Effector CD4-positive, alpha-beta T cell (primary cell): ENCODE results near the gene CTCF.

Source experiments
- DNase-seq: peaks from one replicate; pipeline ENCODE4 v3.0.0-alpha.2; 2020

CTCF gene

DNA sequence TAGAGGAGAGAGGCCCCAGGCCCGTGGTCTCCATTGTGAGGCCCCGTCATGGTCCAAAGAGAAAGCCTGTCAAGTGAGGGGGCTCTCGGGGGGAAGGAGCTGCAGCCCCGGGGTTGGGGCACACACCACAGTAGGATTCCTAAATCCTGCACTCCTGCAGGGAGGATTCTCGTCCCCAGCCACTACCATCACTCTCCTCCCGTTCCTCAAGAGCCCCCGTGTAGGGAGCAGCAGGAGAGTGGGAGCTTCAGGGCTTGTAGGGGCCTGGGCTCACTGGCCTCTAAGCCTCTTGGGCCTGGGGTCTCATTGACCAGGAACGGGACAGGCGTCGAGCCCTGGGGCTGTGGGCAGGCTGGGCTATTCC lies 105.1 kb downstream of the CTCF start:
- DNase-seq = no peak

DNA sequence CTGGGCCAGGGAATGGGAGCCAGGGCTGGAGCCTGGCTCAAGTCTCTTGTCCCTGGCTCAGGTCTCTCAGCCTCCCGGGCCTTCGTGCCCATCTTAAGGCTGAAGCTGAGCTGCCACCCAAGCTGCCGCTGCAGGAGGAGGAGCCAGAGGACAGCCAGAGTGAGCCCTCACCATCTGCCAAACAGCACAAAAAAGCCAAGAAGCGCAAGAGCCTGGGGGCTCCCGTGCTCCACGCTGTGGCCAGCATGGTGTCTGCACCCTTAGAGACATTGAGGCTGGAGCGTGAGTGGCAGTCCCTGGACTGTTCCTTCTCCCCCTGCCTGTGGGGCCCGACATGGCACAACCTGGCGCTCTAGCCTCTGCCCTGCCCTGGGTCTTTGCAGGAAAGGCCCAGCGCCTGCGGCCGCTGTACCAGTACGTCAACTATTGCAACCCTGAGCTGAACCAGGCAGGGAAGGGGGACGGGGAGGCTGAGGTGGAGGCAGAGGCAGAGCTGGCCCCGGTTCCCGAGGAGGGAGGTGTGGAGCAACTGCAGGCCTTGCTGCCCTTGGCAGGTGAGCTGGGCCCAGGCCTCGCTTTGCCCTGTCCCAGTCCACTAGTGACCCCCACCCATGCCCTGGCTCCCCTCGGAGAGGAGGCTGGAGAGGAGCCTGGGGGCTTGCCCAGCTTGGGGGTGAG lies 105.6 kb downstream of the CTCF start:
- peak; percentile 76 for DNase-seq

DNA sequence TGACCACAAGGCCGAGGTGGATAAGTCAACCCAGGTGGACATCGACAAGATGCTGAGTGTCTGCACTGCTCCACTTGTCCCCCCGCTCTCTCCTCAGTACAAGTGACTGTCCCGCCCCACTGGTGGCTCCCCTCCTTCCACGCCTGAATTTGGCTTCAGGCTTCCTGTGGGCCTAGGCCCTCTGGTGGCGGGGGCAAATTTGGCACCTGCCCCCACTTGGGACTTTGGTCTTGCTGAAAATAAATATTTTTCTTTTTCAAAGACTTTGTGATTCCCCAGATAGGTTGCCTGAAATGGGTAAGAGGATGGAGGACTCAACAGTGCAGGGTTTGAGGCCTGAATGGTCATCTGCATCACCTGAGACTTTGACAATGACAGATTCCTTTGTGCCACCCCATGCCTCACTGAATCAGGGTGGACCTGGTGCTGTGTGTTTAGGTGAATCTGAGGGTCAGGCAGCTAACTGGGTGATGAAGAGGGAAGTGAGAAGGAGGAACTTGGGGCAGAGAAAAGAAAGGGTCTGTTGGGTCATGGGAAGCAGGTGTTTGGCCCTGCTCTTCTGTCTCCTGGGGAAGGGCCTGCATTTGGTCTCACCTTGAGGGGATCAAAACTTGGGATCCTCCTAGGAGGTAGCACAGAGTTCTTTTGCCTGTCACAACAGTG lies 106.3 kb downstream of the CTCF start:
- DNase-seq = no peak

DNA sequence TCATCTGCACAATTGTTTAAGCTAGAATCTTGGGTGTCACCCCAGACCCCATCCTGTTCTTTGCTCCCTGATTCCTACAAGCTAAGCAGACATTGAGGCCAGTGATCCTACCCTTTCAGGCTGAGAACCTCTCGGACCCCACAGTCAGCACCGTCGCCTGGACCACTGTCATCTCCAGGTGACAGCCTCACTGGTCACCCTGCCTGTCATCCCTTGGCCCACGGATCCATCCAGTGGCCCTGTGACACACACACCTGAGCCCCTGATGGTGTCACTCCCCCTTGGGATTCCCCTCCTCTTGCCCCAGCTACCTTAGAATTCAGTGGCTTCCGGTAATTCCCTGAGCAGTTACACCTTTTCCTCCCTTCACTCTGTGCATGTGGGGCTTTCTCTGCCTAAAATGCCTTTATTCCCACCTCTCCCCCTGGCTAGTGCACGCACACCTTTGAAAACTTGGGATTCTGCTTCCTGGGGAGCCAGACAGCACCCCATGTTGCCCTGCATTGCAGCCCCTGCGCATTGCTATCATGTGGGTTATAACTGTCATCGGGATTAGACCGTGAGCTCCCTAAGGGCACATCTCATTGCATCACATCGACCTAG lies 107.3 kb downstream of the CTCF start:
- DNase-seq = no peak

DNA sequence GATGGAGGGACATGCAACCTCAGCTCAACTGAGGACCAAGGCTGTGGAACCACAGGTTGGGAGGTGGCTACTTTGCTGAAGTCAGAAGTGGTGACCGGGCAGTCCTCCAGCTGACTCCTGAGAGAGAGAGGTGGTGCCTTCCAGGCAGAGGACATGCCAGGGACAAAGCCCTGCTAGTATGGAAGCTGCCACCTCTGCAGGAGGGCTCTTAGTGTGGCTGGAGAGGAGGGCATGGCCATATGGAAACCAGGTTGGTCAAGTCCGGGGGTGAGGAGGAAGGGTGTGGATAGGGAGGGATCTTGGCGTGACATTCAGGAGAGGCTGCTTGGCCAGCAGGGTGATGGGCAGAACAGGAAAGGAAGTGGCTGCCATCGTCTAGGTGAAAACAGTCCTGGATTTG lies 110.0 kb downstream of the CTCF start:
- DNase-seq = no peak

DNA sequence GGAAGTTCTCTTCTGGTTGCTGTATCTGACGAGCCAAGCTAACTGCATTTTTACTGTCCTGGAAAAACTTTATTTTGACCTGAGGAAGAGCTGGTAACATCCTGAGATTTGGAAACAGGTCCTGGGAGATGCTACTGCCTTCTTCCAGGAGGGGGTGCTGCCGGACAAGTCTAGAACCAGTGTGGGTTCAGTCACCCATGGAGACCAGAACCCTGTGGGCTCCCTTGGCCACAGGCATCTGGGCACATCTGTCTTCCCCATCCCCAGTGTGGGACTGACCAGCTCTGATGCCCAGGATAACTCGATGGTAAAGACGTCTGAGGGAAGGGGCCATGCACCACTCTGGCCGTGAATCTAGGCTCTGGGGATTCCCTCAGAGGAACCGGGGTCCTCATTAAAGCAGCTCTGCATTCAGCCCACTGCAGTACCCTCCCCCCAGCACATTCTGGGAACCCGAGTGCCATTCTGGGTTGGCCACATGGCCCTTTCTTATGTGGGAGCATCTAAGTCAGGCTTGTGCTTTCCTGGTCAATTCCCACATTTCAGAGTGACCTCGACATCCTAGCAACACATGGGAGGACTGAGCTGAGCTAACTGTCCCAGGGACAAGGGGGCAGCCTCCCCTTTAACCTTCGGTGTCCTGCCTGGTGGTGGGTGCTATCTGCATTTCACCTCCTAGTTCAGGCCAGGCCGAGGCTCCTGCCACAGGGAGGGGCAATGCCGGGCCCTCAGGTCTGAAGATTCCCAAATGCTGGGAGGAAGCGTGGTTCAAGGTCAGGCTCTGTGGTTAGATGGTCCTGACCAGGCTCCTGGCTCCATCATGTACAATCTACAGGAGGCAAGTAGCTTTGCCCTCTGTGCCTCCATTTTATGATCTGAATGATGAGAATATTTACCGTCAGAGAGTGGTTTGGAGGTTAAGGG lies 110.7 kb downstream of the CTCF start:
- peak; percentile 42 for DNase-seq

DNA sequence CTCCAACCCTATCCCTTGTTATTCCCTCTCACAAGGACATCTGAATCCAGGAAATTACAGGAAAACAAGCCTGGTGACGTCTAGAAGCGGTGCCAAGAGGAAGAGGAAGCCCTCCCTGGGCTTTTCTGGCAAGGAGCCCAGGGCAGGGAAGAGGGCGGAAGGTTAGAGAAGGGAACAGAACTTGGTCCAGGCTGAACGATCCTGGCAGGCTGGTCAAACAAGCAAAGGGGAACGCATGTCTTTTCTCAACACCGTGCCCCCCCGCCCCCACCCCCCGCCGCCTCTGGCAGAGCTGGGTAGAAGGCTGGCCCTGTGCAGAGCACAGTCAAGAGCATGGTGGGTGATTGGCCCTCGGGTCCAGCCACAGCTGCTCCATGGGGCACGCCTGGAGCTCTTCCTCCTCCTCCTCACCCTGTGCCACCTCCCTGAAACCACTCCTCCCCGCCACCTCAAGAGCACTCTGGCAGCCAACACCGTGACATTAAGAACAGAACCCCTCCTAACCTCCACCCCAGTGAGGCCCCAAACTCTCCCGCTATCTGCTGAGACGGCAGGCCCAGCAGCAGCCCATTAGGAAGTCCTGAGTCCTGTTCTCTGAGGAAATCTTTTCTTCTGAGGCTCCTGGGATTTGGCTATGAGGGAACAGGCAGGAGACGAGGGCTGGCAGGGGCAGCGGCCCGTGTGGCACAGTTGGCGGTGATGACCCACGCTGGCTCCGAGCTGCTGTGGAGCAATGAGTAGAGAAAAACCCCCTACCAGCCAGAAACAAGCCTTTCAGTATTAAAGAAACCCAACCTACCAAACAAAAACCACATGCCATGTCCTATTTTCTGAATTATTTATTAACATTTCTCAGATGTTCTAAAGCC lies 111.6 kb downstream of the CTCF start:
- no peak for DNase-seq

DNA sequence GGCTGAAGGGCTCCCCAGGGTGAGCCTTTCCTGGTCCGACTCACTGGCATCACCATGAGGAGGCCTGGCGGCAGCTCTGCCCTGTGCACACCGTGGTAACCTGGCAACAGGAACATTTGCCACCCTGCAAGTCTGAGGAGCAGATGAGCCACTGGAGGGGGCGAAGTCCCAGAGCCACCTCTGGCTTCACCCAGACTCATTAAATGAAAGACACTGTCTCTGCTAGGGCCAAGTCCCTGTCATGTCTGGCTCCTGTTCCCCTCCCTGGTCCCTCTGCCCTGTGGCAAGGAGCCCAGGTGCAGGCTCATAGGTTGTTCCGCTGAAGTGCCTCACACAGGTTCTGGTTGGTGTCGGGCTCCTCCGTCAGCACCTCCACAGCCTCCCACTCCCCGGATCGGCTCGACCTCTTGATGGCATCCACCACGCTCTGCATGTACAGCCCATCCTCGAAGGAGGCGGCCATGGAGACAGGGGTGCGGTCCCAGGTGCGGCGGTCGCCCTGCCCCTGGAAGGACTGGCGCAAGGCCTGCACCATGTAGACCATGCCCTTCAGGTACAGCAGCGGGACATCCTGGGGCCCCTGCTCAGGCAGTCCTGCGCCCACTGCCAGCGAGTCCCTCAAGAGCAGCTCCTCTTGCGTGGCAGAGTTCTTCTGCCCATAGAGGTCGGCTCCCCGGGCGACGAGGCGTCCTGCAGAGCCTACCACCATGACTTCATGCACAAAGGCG lies 112.7 kb downstream of the CTCF start:
- no peak for DNase-seq

DNA sequence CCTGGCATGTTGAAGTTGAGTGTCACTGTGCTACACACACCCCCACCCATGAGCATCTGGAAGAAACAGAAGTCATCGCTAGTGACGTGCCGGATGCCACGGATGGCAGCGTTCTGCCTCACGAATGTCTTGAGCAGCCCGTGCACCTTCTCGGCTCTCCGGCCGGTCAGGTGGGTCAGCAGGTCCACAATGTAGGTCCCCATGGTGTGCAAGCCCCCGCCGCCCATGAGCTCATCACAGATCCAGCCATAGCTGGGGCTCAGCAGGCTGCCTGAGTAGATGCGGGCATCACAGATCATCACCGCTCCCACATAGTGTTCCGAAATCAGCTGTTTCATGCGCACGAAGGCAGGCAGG lies 113.2 kb downstream of the CTCF start:
- no peak for DNase-seq

DNA sequence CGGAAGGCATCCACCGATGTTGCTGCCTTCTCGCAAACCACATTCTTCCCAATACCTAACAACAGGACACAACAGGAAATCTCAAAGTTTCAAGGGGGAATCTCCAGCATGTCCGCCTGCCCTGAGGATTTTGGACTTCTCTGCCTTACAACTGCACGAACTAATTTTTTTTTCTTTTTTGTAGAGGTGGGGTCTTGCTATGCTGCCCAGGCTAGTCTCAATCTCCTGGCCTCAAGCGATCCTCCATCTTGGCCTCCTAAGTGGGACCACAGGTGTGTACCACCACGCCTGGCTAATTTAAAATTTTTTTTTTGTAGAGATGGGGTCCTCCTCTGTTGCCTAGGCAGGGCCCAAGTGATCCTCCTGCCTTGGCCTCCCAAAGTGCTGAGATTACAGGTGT lies 113.7 kb downstream of the CTCF start:
- DNase-seq = no peak

DNA sequence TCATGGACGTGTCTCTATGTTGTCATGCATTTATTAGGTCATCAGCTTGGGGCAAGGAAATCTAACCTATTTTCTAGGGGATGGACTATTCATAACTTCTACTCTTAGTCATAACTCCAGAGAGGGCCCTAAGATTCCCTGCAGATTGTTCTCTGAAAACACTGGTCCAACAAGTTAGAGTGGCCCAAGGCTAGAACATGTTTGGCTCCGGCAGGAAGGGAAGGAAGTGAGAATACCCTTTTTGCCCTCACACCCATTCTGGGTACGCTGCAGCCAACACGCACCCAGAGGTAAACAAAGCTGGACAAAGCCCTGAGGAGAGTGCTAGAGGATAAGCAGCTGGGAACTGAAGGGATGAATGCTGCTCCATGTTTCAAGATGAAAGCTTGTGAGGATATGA lies 114.2 kb downstream of the CTCF start:
- DNase-seq = no peak

DNA sequence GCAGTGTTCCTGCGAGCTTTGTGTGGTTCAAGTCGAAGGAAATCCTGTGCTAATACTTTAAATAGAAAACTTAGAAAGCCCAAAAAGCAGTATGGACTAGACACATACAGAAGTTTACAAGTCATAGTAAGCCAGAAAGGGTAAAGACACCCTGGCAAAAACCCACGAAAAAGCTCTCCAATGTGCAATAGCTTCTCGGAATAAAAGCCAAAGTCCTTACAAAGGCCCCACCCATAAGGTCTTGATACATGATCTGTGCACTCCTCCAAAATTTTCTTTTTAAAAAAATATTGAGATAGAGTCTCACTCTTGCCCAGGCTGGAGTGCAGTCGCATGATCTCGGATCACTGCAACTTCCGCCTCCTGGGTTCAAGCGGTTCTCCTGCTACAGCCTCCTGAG lies 114.6 kb downstream of the CTCF start:
- no peak for DNase-seq

DNA sequence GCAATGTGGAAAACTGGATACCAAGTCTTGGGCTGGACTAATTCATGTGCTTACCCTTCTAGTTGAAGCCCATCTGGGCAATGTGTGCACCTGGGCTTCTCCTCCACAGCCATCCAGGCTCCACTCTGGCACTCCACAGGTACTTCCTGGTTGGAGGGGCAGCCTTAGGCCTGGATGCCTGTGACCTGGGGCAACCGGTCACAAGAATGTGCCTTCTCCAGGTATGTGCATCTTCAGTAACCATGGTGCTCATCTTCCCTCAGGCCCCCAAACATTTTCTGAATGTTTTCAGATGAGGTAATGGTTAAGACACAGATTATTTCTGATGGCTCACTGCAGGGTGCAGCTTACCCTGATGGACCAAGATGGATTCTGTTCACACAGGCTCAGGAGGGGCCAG lies 115.4 kb downstream of the CTCF start:
- DNase-seq = no peak

DNA sequence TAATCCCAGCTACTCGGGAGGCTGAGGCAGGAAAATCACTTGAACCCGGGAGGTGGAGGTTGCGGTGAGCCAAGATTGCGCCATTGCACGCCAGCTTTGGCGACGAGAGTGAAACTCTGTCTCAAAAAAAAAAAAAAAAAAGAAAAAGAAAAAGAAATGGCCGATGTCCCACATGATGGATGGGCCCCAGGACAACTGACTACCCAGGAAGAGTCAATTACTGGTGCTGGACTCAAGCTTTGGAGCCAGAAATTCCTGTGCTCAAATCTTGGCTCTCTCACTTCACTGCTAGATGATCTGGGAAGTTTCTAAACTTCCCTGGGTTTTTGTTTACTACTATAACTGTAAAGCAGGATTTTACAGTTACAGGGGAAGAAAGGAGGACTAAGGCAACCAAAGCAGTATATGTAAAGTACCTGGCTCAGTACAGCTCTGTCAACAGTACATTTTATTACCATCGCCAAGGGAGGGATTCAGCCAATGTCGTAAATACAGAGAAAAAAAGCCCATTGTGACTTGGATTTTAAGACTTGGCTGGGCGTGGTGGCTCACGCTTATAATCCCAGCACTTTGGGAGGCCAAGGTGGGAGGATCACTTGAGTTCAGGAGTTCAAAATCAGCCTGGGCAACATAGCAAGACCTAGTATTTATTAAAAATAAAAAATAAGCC lies 116.2 kb downstream of the CTCF start:
- DNase-seq = no peak

DNA sequence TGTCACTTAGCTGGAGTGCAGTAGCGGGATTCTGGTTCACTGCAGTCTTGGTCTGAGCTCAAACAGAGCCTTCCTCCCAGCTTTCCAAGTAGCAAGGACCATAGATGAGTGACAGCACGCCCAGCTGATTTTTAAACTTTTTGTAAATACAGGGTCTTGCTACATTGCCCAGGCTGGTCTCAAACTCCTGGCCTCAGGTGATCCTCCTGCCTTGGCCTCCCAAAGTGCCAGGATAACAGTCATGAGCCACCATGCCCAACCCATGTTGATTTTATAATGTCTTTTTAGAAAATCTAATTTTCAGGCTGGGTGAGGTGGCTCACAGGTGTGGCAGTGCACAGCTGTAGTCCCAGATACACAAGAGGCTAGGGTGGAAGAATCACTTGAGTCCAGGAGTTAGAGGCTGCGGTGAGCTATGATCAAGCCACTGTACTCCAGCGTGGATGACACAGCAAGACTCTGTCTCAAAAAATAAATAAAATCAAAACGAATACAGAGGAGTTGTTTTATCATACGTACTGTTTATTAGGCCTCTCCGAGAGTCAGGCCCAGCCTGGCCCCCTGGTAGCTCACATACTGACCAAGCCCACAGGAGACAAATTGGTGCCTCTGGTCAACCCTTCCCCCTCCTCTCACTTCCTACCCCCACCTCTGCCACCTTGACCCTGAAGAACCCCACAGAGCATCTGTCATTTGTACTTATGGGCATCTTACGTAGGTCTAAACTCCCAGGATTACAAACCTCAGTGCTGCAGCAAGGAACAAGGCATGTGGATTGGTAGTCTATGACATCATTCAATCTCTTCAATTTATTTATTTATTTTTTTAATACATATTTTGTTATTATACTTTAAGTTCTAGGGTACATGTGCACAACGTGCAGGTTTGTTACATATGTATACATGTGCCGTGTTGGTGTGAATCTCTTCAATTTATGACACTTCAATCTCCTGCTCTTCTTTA lies 117.9 kb downstream of the CTCF start:
- no peak for DNase-seq

DNA sequence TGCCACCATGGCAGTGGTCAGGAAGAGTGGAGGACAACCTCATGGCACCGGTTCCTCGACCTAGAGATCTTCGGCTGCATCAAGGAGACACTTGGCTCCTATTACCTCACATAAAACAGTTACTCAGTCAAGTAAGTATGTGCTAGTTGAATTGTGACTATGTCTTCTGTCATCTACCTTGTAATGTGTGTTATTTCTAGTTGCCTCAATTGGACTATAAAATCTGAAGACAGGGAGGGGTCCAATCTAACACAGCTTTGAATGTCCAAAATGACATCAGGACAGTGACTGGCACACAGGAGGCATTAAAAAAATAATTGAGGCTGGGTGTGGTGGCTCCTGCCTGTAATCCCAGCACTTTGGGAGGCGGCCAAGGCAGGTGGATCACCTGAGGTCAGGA lies 121.4 kb downstream of the CTCF start:
- DNase-seq = no peak

DNA sequence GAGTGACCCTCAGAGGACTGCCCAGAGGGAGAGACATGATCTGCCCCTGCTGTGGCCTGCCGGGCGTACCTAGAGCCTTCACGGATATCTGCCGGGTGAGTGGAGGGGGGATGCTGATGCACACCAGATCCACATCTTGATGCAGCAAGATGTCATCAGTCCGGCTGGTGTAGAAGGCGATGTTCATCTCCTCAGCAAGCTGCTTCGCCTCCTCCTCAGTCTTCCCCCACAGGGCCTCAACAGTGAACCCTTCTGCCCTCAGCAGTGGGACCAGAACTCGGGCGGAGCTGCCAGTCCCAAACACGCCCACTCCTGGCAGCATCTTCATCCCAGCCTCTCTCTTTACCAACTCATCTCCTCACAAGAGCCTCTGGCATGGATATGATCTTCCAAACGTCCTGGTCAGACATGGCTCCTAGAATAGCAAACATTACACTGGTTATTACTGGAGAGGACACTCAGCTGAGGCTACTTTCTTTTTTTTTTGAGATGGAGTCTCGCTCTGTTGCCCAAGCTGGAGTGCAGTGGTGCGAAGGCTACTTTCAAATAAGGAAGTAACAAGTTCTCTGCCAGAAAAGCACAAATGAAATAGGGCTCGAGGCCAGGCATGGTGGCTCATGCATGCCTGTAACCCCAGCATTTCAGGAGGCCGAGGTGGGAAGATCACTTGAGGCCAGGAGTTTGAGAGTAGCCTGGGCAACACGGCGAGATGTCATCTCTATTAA lies 123.2 kb downstream of the CTCF start:
- no peak for DNase-seq
